OCI-LY7 (cell line): ENCODE results near the gene TPRG1L. TPM values are rescaled to one million over a fixed set of nuclear protein-coding genes. Genes with fewer than 3 reads are reported as not detected.

Experiments used
- BruUV-seq: library from RNA; stranded (reverse); fragments of 400-500 nt; replicated peaks from 2 replicates; lab custom pipeline; 2021; lab: Mats Ljungman, UMichigan
- CTCF ChIA-PET: fragments of 300-600 bp; sonication (Branson Sonifier 250); formaldehyde crosslinking; loops from one replicate; lab custom pipeline; 2022; ENCODE audit warnings: antibody characterized with exemption; ENCODE audit not compliant: unreplicated experiment; lab: Charles Lee
- POLR2A ChIA-PET: fragments of 300-600 bp; sonication (Branson Sonifier 250); formaldehyde crosslinking; loops from one replicate; lab custom pipeline; 2022; ENCODE audit warnings: antibody characterized with exemption; lab: Charles Lee
- DNase-seq: peaks from one replicate; pipeline ENCODE4 v3.0.0-alpha.2; 2015; ENCODE audit warnings: low spot score
- H2AFZ ChIP-seq: fragments of 200-600 bp; sonication (generic), shearing (Covaris generic); 2 replicates; pipeline ENCODE4 v1.6.1; 2014; ENCODE audit warnings: mild to moderate bottlenecking, antibody characterized with exemption, low read length, moderate library complexity
- H3K27ac ChIP-seq: fragments of 200-600 bp; sonication (generic); 2 replicates; pipeline ENCODE4 v1.5.1; 2014; ENCODE audit warnings: mixed run types, low read depth, mild to moderate bottlenecking, moderate library complexity, low read length, inconsistent platforms; ENCODE audit not compliant: poor library complexity, severe bottlenecking
- H3K36me3 ChIP-seq: fragments of 200-600 bp; sonication (generic); 2 replicates; pipeline ENCODE4 v1.6.1; 2014; ENCODE audit warnings: mild to moderate bottlenecking, antibody characterized with exemption, low read length, moderate library complexity, mixed read lengths; ENCODE audit not compliant: insufficient read depth
- H3K4me1 ChIP-seq: fragments of 200-600 bp; sonication (generic); 2 replicates; pipeline ENCODE4 v1.5.1; 2014; ENCODE audit warnings: mild to moderate bottlenecking, low read length; ENCODE audit not compliant: insufficient read depth, poor library complexity, severe bottlenecking
- H3K4me2 ChIP-seq: fragments of 200-600 bp; sonication (generic); 2 replicates; pipeline ENCODE4 v1.6.1; 2014; ENCODE audit warnings: mild to moderate bottlenecking, low read length
- H3K4me3 ChIP-seq: fragments of 200-600 bp; sonication (generic); 2 replicates; pipeline ENCODE4 v1.5.1; 2014; ENCODE audit warnings: mild to moderate bottlenecking, low read depth, low read length; ENCODE audit not compliant: poor library complexity, severe bottlenecking
- H3K79me2 ChIP-seq: fragments of 200-600 bp; sonication (generic); 2 replicates; pipeline ENCODE4 v1.6.1; 2016; ENCODE audit warnings: low read depth, mild to moderate bottlenecking, low read length, moderate library complexity, mixed read lengths; ENCODE audit not compliant: insufficient read depth
- H3K9me2 ChIP-seq: fragments of 200-600 bp; sonication (generic); 2 replicates; pipeline ENCODE4 v1.6.1; 2016; ENCODE audit warnings: mild to moderate bottlenecking, low read length, mixed read lengths; ENCODE audit not compliant: insufficient read depth
- H3K9me3 ChIP-seq: fragments of 200-600 bp; sonication (generic); 2 replicates; pipeline ENCODE4 v1.6.1; 2014; ENCODE audit warnings: mild to moderate bottlenecking, mixed run types, low read length, mixed read lengths
- H4K20me1 ChIP-seq: fragments of 200-600 bp; sonication (generic); 2 replicates; pipeline ENCODE4 v1.6.1; 2014; ENCODE audit warnings: mild to moderate bottlenecking, antibody characterized with exemption, low read length, moderate library complexity, mixed read lengths; ENCODE audit not compliant: insufficient read depth
- EZH2phosphoT487 ChIP-seq: fragments of 200-600 bp; sonication (generic); IDR thresholded peaks from 2 replicates; pipeline ENCODE4 v1.6.1; 2018; ENCODE audit warnings: low read depth, borderline replicate concordance, mild to moderate bottlenecking, mixed run types, antibody characterized with exemption, low read length, moderate library complexity, mixed read lengths
- intact Hi-C: fragments of 100-400 bp; cut with micrococcal nuclease; formaldehyde crosslinking; loops from one replicate; pipeline ENCODE4 v1.10.0; 2022; ENCODE audit not compliant: unreplicated experiment
- total RNA-seq, 2 experiments: library from RNA; depleted of rRNA in 1 of 2; stranded (reverse); fragments of >200 nt in 1 of 2; shearing (Covaris generic) in 1 of 2; gene quantifications; 2 replicates each; pipeline ENCODE4 v1.2.3, GENCODE V29; 2014 to 2022
- TF ChIP-seq, protein P1 (sequence below): fragments of 200-600 bp; sonication (generic); conservative IDR thresholded peaks from 2 replicates; pipeline ENCODE4 v1.5.1; 2014; ENCODE audit warnings: mild to moderate bottlenecking, antibody characterized with exemption, low read length, moderate library complexity, mixed read lengths

Gene TPRG1L
- total RNA-seq, 2 experiments from 2014 or later = 3.1 to 6.8 TPM

- no peaks in the 10 kb centered on the region for H4K20me1 ChIP-seq
- H3K36me3 ChIP-seq = peaks cover 13% of the 10 kb centered on the region
- CTCF ChIA-PET = no interaction called here
- POLR2A ChIA-PET = no interaction called here
- H3K4me3 ChIP-seq = peak overlapping the region; percentile 88
- TF ChIP-seq EZH2phosphoT487 = no peak
- TF ChIP-seq, protein P1, sequence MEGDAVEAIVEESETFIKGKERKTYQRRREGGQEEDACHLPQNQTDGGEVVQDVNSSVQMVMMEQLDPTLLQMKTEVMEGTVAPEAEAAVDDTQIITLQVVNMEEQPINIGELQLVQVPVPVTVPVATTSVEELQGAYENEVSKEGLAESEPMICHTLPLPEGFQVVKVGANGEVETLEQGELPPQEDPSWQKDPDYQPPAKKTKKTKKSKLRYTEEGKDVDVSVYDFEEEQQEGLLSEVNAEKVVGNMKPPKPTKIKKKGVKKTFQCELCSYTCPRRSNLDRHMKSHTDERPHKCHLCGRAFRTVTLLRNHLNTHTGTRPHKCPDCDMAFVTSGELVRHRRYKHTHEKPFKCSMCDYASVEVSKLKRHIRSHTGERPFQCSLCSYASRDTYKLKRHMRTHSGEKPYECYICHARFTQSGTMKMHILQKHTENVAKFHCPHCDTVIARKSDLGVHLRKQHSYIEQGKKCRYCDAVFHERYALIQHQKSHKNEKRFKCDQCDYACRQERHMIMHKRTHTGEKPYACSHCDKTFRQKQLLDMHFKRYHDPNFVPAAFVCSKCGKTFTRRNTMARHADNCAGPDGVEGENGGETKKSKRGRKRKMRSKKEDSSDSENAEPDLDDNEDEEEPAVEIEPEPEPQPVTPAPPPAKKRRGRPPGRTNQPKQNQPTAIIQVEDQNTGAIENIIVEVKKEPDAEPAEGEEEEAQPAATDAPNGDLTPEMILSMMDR = no peak
- intact Hi-C loops = no loop called here
- H3K27ac ChIP-seq = no peak overlapping the region
- DNase-seq = no peak
- no peaks in the 10 kb centered on the region for H3K9me3 ChIP-seq
- no peaks in the 10 kb centered on the region for H3K79me2 ChIP-seq
- peak overlapping the region; percentile 89 for H2AFZ ChIP-seq
- BruUV-seq = no TSS peak
- no peaks in the 10 kb centered on the region for H3K9me2 ChIP-seq
- H3K4me2 ChIP-seq = peak overlapping the region; percentile 81
- H3K4me1 ChIP-seq = peaks cover 19% of the 10 kb centered on the region
These were observed 1.2 kb upstream of the TPRG1L start for GRCh38 chr1:3623441-3624199.

- peak overlapping the region; percentile 88 for H3K4me3 ChIP-seq
- H4K20me1 ChIP-seq = no peaks in the 10 kb centered on the region
- ChIA-PET POLR2A (no interaction called here), CTCF (interaction anchor here (0.6 kb wide), 1 partner anchor 173 kb away, joined by 3 read pairs; no protein-coding TSS in a partner anchor)
- no TSS peak for BruUV-seq
- H3K9me3 ChIP-seq = no peaks in the 10 kb centered on the region
- TF ChIP-seq, protein P1 = no peak
- TF ChIP-seq EZH2phosphoT487 = no peak
- H3K4me2 ChIP-seq = peak overlapping the region; percentile 97
- H3K79me2 ChIP-seq = no peaks in the 10 kb centered on the region
- H2AFZ ChIP-seq = no peak overlapping the region
- intact Hi-C loops = no loop called here
- H3K9me2 ChIP-seq = no peaks in the 10 kb centered on the region
- peaks cover 21% of the 10 kb centered on the region for H3K36me3 ChIP-seq
- H3K4me1 ChIP-seq = peaks cover 16% of the 10 kb centered on the region
- DNase-seq = no peak
- H3K27ac ChIP-seq = no peak overlapping the region
These were observed 514 bp downstream of the TPRG1L start for GRCh38 chr1:3625151-3625907.
